Measurements from ENCODE around the gene BBOX1.

DNA sequence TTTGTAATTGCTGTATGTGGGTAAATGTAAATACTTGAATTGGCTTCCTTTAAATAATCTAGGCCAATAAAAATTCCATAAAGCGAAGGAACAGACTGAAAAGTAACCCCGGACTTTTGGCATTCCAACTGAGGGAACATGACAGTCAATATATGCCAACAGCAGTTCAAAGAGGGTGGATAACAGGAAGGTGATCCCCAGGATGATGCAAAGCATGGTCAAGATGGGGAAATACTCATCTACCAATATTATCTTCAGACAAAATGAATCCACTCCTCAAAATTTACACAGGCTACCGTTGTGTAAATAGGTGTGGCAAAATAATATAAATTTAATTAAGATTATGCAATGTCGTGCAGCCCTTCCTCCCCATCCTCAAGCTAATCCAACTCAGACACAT is 56.9 kb downstream of the BBOX1 start:
- TF ChIP-seq, protein P1, sequence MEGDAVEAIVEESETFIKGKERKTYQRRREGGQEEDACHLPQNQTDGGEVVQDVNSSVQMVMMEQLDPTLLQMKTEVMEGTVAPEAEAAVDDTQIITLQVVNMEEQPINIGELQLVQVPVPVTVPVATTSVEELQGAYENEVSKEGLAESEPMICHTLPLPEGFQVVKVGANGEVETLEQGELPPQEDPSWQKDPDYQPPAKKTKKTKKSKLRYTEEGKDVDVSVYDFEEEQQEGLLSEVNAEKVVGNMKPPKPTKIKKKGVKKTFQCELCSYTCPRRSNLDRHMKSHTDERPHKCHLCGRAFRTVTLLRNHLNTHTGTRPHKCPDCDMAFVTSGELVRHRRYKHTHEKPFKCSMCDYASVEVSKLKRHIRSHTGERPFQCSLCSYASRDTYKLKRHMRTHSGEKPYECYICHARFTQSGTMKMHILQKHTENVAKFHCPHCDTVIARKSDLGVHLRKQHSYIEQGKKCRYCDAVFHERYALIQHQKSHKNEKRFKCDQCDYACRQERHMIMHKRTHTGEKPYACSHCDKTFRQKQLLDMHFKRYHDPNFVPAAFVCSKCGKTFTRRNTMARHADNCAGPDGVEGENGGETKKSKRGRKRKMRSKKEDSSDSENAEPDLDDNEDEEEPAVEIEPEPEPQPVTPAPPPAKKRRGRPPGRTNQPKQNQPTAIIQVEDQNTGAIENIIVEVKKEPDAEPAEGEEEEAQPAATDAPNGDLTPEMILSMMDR (conservative IDR thresholded peaks at IDR 0.05; ENCODE audit: low read depth, low read length) = no peak
- TF ChIP-seq POLR2A (IDR thresholded peaks at IDR 0.05; ENCODE audit: low read depth, low read length) = no peak
- no peak for TF ChIP-seq RAD21 (IDR thresholded peaks at IDR 0.05; ENCODE audit: low read length)
- TF ChIP-seq, protein P2, sequence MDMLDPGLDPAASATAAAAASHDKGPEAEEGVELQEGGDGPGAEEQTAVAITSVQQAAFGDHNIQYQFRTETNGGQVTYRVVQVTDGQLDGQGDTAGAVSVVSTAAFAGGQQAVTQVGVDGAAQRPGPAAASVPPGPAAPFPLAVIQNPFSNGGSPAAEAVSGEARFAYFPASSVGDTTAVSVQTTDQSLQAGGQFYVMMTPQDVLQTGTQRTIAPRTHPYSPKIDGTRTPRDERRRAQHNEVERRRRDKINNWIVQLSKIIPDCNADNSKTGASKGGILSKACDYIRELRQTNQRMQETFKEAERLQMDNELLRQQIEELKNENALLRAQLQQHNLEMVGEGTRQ (IDR thresholded peaks at IDR 0.05; ENCODE audit: low read depth, low read length) = no peak
- TF ChIP-seq RCOR1 (IDR thresholded peaks at IDR 0.05; ENCODE audit: insufficient replicate concordance, low read length) = no peak
- TF ChIP-seq SMC3 (IDR thresholded peaks at IDR 0.05; ENCODE audit: low read depth, low read length) = no peak
- TF ChIP-seq NFE2L2 (IDR thresholded peaks at IDR 0.05; ENCODE audit: low read depth, low read length) = no peak

Data from IMR-90 (cell line).